GM12878 (cell line): ENCODE results near the gene ITGBL1. TPM values are rescaled to one million over a fixed set of nuclear protein-coding genes. Genes with fewer than 3 reads are reported as not detected.

Experiments used
- ATAC-seq: fragments of 200-7000 bp; cut with Tn5 transposase; 3 replicates; pipeline ENCODE4 v1.9.1; 2020; ENCODE audit warnings: mild to moderate bottlenecking, moderate library complexity
- BruUV-seq: library from RNA; stranded (reverse); fragments of 400-500 nt; replicated peaks from 2 replicates; lab custom pipeline; 2021; lab: Mats Ljungman, UMichigan
- CTCF ChIA-PET: fragments of 300-600 bp; sonication (Branson Sonifier 250); formaldehyde crosslinking; extraction: SDS; loops from one replicate; lab custom pipeline; 2021; ENCODE audit warnings: inconsistent platforms; lab: Yijun Ruan, JAX
- POLR2A ChIA-PET: fragments of 350-600 bp; formaldehyde crosslinking; extraction: SDS; loops from one replicate; lab custom pipeline; 2021; ENCODE audit warnings: inconsistent platforms; lab: Charles Lee
- RAD21 ChIA-PET: fragments of 300-600 bp; sonication (Branson Sonifier 250); formaldehyde crosslinking; loops from one replicate; lab custom pipeline; 2023; ENCODE audit warnings: antibody characterized with exemption; ENCODE audit not compliant: unreplicated experiment; lab: Charles Lee
- SMC1A ChIA-PET: fragments of 300-600 bp; sonication (Branson Sonifier 250); formaldehyde crosslinking; loops from one replicate; lab custom pipeline; 2023; ENCODE audit not compliant: unreplicated experiment, uncharacterized antibody; lab: Charles Lee
- DNase-seq: peaks from one replicate; pipeline ENCODE4 v3.0.0-alpha.2; 2011; ENCODE audit warnings: low read depth, low spot score
- FAIRE-seq: peaks from 3 replicates; lab custom pipeline; 2011; peaks lifted over from hg19 to GRCh38; lab: Jason Lieb, UNC
- H2AFZ ChIP-seq: 2 replicates; pipeline ENCODE4 v1.6.0; 2011; ENCODE audit warnings: low read depth, low read length, control low read depth; ENCODE audit not compliant: control insufficient read depth
- H3K27ac ChIP-seq: 2 replicates; pipeline ENCODE4 v1.5.1; 2011; ENCODE audit warnings: control low read depth; ENCODE audit not compliant: control insufficient read depth, insufficient read depth
- H3K27me3 ChIP-seq, 2 experiments: replicated peaks in 1 of 2; 2 replicates each; pipeline versions ENCODE4 v1.6.0 to v1.6.1; 2011; ENCODE audit warnings: low read length in 1 of 2; ENCODE audit not compliant: control insufficient read depth in 2 of 2, insufficient read depth in 2 of 2
- H3K36me3 ChIP-seq, 2 experiments: 2 replicates each; pipeline ENCODE4 v1.5.1; 2011; ENCODE audit warnings: low read length in 1 of 2; ENCODE audit not compliant: control insufficient read depth in 2 of 2, insufficient read depth in 2 of 2
- H3K4me1 ChIP-seq: 2 replicates; pipeline ENCODE4 v1.6.1; 2011; ENCODE audit warnings: mild to moderate bottlenecking, low read length, moderate library complexity, mixed read lengths; ENCODE audit not compliant: control insufficient read depth, insufficient read depth
- H3K4me2 ChIP-seq: 2 replicates; pipeline ENCODE4 v1.6.0; 2011; ENCODE audit warnings: control low read depth; ENCODE audit not compliant: control insufficient read depth, insufficient read depth
- H3K4me3 ChIP-seq: fragments of 200-600 bp; sonication (generic); 2 replicates; pipeline ENCODE4 v1.5.1; 2016
- H3K79me2 ChIP-seq: 2 replicates; pipeline ENCODE4 v1.6.0; 2011; ENCODE audit warnings: low read length; ENCODE audit not compliant: control insufficient read depth, insufficient read depth
- H3K9ac ChIP-seq: 2 replicates; pipeline ENCODE4 v1.8.0; 2011; ENCODE audit warnings: low read length, control low read depth, mixed read lengths; ENCODE audit not compliant: control insufficient read depth, insufficient read depth
- H3K9me3 ChIP-seq: replicated peaks from 3 replicates; pipeline ENCODE4 v1.5.1; 2011; ENCODE audit warnings: mild to moderate bottlenecking, low read length; ENCODE audit not compliant: control insufficient read depth, insufficient read depth
- H4K20me1 ChIP-seq: 2 replicates; pipeline ENCODE4 v1.6.0; 2011; ENCODE audit not compliant: control insufficient read depth, insufficient read depth
- CEBPZ ChIP-seq: fragments of 150-350 bp; IDR thresholded peaks from 2 replicates; pipeline ENCODE4 v1.6.1; 2016; ENCODE audit warnings: low read depth, low read length
- CUX1 ChIP-seq: IDR thresholded peaks from 2 replicates; pipeline ENCODE4 v1.6.1; 2012; ENCODE audit warnings: improper control_type of control experiment, low read depth, low read length; ENCODE audit not compliant: insufficient replicate concordance
- EP300 ChIP-seq, 2 experiments: fragments of 150-350 bp in 1 of 2; IDR thresholded peaks; 2 replicates each; pipeline ENCODE4 v1.6.1; 2011 to 2012; ENCODE audit warnings: low read depth in 2 of 2, low read length in 2 of 2, borderline replicate concordance in 1 of 2, improper control_type of control experiment in 1 of 2, inconsistent platforms in 1 of 2; ENCODE audit not compliant: control insufficient read depth in 1 of 2
- EZH2 ChIP-seq: IDR thresholded peaks from 2 replicates; pipeline ENCODE4 v1.6.1; 2012; ENCODE audit warnings: low read depth, mild to moderate bottlenecking, control low read depth, inconsistent platforms, low read length, borderline replicate concordance; ENCODE audit not compliant: control insufficient read depth
- JUNB ChIP-seq: IDR thresholded peaks from 2 replicates; pipeline ENCODE4 v1.6.1; 2016; ENCODE audit warnings: antibody characterized with exemption, mild to moderate bottlenecking
- NFYA ChIP-seq: IDR thresholded peaks from 2 replicates; pipeline ENCODE4 v1.6.1; 2011; ENCODE audit warnings: low read depth, mild to moderate bottlenecking, low read length, improper control_type of control experiment, borderline replicate concordance
- NFYB ChIP-seq: IDR thresholded peaks from 2 replicates; pipeline ENCODE4 v1.6.1; 2011; ENCODE audit warnings: low read depth, mild to moderate bottlenecking, low read length, improper control_type of control experiment, moderate library complexity; ENCODE audit not compliant: insufficient read depth
- POLR2AphosphoS5 ChIP-seq: IDR thresholded peaks from 2 replicates; pipeline ENCODE4 v1.6.1; 2011; ENCODE audit warnings: mild to moderate bottlenecking, low read length, inconsistent platforms
- RELB ChIP-seq: fragments of 450-650 bp; IDR thresholded peaks from 2 replicates; pipeline ENCODE4 v1.6.1; 2017; ENCODE audit warnings: low read depth, mild to moderate bottlenecking, moderate library complexity
- RUNX3 ChIP-seq: IDR thresholded peaks from 2 replicates; pipeline ENCODE4 v1.6.1; 2012; ENCODE audit warnings: low read length, inconsistent platforms
- STAT1 ChIP-seq: fragments of 450-650 bp; conservative IDR thresholded peaks from 2 replicates; pipeline ENCODE4 v1.6.1; 2014; ENCODE audit warnings: antibody characterized with exemption, mild to moderate bottlenecking
- YY1 ChIP-seq: IDR thresholded peaks from 2 replicates; pipeline ENCODE4 v1.6.1; 2011; ENCODE audit warnings: low read depth, mild to moderate bottlenecking, low read length
- ZSCAN29 ChIP-seq: fragments of 450-650 bp; IDR thresholded peaks from 2 replicates; pipeline ENCODE4 v1.6.1; 2017; ENCODE audit warnings: mild to moderate bottlenecking, moderate library complexity
- WGBS: methylation state at CpG from one replicate; pipeline ENCODE4 v1.1.6; 2016; ENCODE audit warnings: low lambda C conversion rate; ENCODE audit not compliant: insufficient replicate concordance, insufficient coverage; ENCODE audit errors: missing lambda C conversion rate; 5-methylcytosine and 5-hydroxymethylcytosine counted together
- in situ Hi-C: fragments of 300-500 bp; cut with MboI; formaldehyde crosslinking; loops from 9 replicates; pipeline ENCODE4 v1.14.3; 2018; ENCODE audit warnings: mixed read lengths
- intact Hi-C: fragments of 100-400 bp; cut with micrococcal nuclease; formaldehyde crosslinking; loops from one replicate; pipeline ENCODE4 v1.14.2; 2022; ENCODE audit not compliant: unreplicated experiment
- polyA plus RNA-seq, 11 experiments: library from polyadenylated mRNA; depleted of rRNA in 4 of 11; unstranded in 6 of 11; stranded (reverse) in 5 of 11; fragments of >200 nt; fragmentation: Nextera tagmentation in 4 of 11; fragmentation: Illumina TruSeq in 1 of 11; extraction: Ambion mirVana in 4 of 11; extraction: Trizol in 1 of 11; gene quantifications; 1 replicate in 1 of 11; 2 replicates in 10 of 11; pipeline versions ENCODE4 v1.2.1 to v1.2.3, GENCODE V29; 2011 to 2016; ENCODE audit warnings: inconsistent platforms in 2 of 11, missing spikeins in 2 of 11, low read depth in 1 of 11
- total RNA-seq, 4 experiments: library from RNA; depleted of rRNA in 3 of 4; stranded (reverse); fragments of >200 nt in 3 of 4; fragmentation: Illumina TruSeq in 1 of 4; extraction: Trizol in 1 of 4; gene quantifications; 2 replicates each; pipeline versions ENCODE4 v1.2.1 to v1.2.3, GENCODE V29; 2013 to 2021

The ITGBL1 gene
- total and polyA plus RNA-seq, 10 of the 15 experiments (the other 5 are each of a cell fraction or from before 2014, with no cell fraction given) = 0.17 to 2.8 (median 0.28) TPM; not detected in 3

GRCh38 chr13:101698400-101698799, 245.9 kb downstream of the ITGBL1 start:
- FAIRE-seq (no peak), DNase-seq (no peak), ATAC-seq (no peak)
- TF ChIP-seq RUNX3 (no peak), STAT1 (no peak), NFYB (no peak), POLR2AphosphoS5 (no peak), YY1 (no peak), EP300 (IDR thresholded peaks at IDR 0.05; ENCODE audit: borderline replicate concordance in 1 of 2, control insufficient read depth in 1 of 2, low read depth in 2 of 2, low read length in 2 of 2) (no peak), JUNB (no peak), EZH2 (no peak), ZSCAN29 (no peak), CEBPZ (no peak), NFYA (no peak), CUX1 (no peak), RELB (no peak)
- Histone ChIP-seq H3K4me2 (no peak overlapping the region), H3K79me2 (no peaks in the 10 kb centered on the region), H4K20me1 (no peaks in the 10 kb centered on the region), H3K4me1 (no peaks in the 10 kb centered on the region), H3K9ac (no peak overlapping the region), H3K36me3 (no peaks in the 10 kb centered on the region), H2AFZ (no peak overlapping the region), H3K4me3 (no peak overlapping the region), H3K27ac (no peak overlapping the region), H3K27me3 (no peaks in the 10 kb centered on the region), H3K9me3 (no peaks in the 10 kb centered on the region; the same call in 2 of the 3 replicates)
- ChIA-PET RAD21 (no interaction called here), POLR2A (no interaction called here), CTCF (no interaction called here), SMC1A (no interaction called here)
- BruUV-seq = no TSS peak
- WGBS = 0% methylated on average over 2 of the region's 2 CpGs
- intact Hi-C loops (no loop called here), in situ Hi-C loops (no loop called here)
